ENCODE results near the gene DLAT.

GRCh38 chr11:112037527-112037926 is 12.3 kb downstream of the DLAT start:
- TF ChIP-seq CTCF (conservative IDR thresholded peaks at IDR 0.05; ENCODE audit: low read depth in 2 of 2) = no peak
- no peak for TF ChIP-seq POLR2AphosphoS5 (IDR thresholded peaks at IDR 0.05; ENCODE audit: low read depth)
- no peak for TF ChIP-seq EZH2 (IDR thresholded peaks at IDR 0.05; ENCODE audit: low read depth, unreplicated experiment)
- no peak for TF ChIP-seq EZH2phosphoT487 (IDR thresholded peaks at IDR 0.05; ENCODE audit: unreplicated experiment)
- no peak for TF ChIP-seq REST (IDR thresholded peaks at IDR 0.05; ENCODE audit: unreplicated experiment)
